PC-3 (cell line): ENCODE data around the gene TANGO6. TPM values are rescaled to one million over a fixed set of nuclear protein-coding genes. Genes with fewer than 3 reads are reported as not detected.

ENCODE experiments used
- ATAC-seq: fragments of 200-7000 bp; cut with Tn5 transposase; 2 replicates; pipeline ENCODE4 v1.9.1; 2020; ENCODE audit warnings: mild to moderate bottlenecking, moderate library complexity
- BruUV-seq: library from RNA; stranded (reverse); fragments of 400-500 nt; replicated peaks from 2 replicates; lab custom pipeline; 2021; lab: Mats Ljungman, UMichigan
- CTCF ChIA-PET: fragments of 300-600 bp; sonication (Branson Sonifier 250); formaldehyde crosslinking; loops from one replicate; lab custom pipeline; 2022; ENCODE audit warnings: antibody characterized with exemption; lab: Charles Lee
- POLR2A ChIA-PET: fragments of 300-600 bp; sonication (Branson Sonifier 250); formaldehyde crosslinking; loops from one replicate; lab custom pipeline; 2022; ENCODE audit warnings: antibody characterized with exemption; ENCODE audit not compliant: unreplicated experiment; lab: Charles Lee
- DNase-seq: peaks from one replicate; pipeline ENCODE4 v3.0.0-alpha.2; 2015
- H2AFZ ChIP-seq: fragments of 300-600 bp; sonication (generic); 2 replicates; pipeline ENCODE4 v1.6.0; 2016; ENCODE audit warnings: antibody characterized with exemption, low read length
- H3F3A ChIP-seq: fragments of 300-600 bp; sonication (generic); one replicate; pipeline ENCODE4 v1.6.0; 2017; ENCODE audit warnings: antibody characterized with exemption, low read length, control low read depth, mild to moderate bottlenecking; ENCODE audit not compliant: unreplicated experiment
- H3K27ac ChIP-seq: fragments of 300-600 bp; sonication (generic); 2 replicates; pipeline ENCODE4 v1.5.1; 2016; ENCODE audit warnings: mild to moderate bottlenecking, low read length
- H3K27me3 ChIP-seq: fragments of 300-600 bp; sonication (generic); 2 replicates; pipeline ENCODE4 v1.6.1; 2016; ENCODE audit warnings: low read length, mixed read lengths
- H3K36me3 ChIP-seq: fragments of 300-600 bp; sonication (generic); 2 replicates; pipeline ENCODE4 v1.6.1; 2016; ENCODE audit warnings: low read depth, mixed run types, low read length, mixed read lengths
- H3K4me1 ChIP-seq: fragments of 300-600 bp; sonication (generic); 2 replicates; pipeline ENCODE4 v1.5.1; 2016; ENCODE audit warnings: low read length; ENCODE audit not compliant: insufficient read depth
- H3K4me2 ChIP-seq: fragments of 300-600 bp; sonication (generic); 2 replicates; pipeline ENCODE4 v1.6.0; 2016; ENCODE audit warnings: low read length
- H3K4me3 ChIP-seq: fragments of 300-600 bp; sonication (generic); 2 replicates; pipeline ENCODE4 v1.5.1; 2016; ENCODE audit warnings: mild to moderate bottlenecking, low read length, mixed read lengths
- H3K79me2 ChIP-seq: fragments of 300-600 bp; sonication (generic); 2 replicates; pipeline ENCODE4 v1.6.1; 2017; ENCODE audit warnings: low read length, mixed read lengths
- H3K9ac ChIP-seq: fragments of 300-600 bp; sonication (generic); 2 replicates; pipeline ENCODE4 v1.6.0; 2016; ENCODE audit warnings: mild to moderate bottlenecking, low read length
- H3K9me2 ChIP-seq: fragments of 300-600 bp; sonication (generic); replicated peaks from 2 replicates; pipeline ENCODE4 v1.6.1; 2016; ENCODE audit warnings: mixed run types, low read length, mixed read lengths
- H3K9me3 ChIP-seq: fragments of 300-600 bp; sonication (generic); 2 replicates; pipeline ENCODE4 v1.6.1; 2016; ENCODE audit warnings: low read length, mixed read lengths
- H4K20me1 ChIP-seq: fragments of 300-600 bp; sonication (generic); 2 replicates; pipeline ENCODE4 v1.6.1; 2016; ENCODE audit warnings: low read length, mixed read lengths
- EZH2 ChIP-seq: fragments of 300-600 bp; sonication (generic); IDR thresholded peaks from one replicate; pipeline ENCODE4 v1.6.1; 2017; ENCODE audit warnings: antibody characterized with exemption, mild to moderate bottlenecking, low read length; ENCODE audit not compliant: unreplicated experiment
- EZH2phosphoT487 ChIP-seq: fragments of 300-600 bp; sonication (generic); IDR thresholded peaks from 2 replicates; pipeline ENCODE4 v1.6.1; 2018; ENCODE audit warnings: mild to moderate bottlenecking, antibody characterized with exemption, low read length, borderline replicate concordance
- intact Hi-C: fragments of 100-400 bp; cut with micrococcal nuclease; formaldehyde crosslinking; loops from 2 replicates; pipeline ENCODE4 v1.9.0; 2023
- total RNA-seq: library from RNA; depleted of rRNA; stranded (reverse); fragments of >200 nt; gene quantifications from 2 replicates; pipeline ENCODE4 v1.2.3, GENCODE V29; 2014
- TF ChIP-seq, protein P1 (sequence below): fragments of 300-600 bp; sonication (generic); conservative IDR thresholded peaks from 2 replicates; pipeline ENCODE4 v1.5.1; 2017; ENCODE audit warnings: antibody characterized with exemption, low read depth, mild to moderate bottlenecking, low read length

The TANGO6 gene
- total RNA-seq, 1 experiment from 2014 or later, result 9.4 TPM

DNA sequence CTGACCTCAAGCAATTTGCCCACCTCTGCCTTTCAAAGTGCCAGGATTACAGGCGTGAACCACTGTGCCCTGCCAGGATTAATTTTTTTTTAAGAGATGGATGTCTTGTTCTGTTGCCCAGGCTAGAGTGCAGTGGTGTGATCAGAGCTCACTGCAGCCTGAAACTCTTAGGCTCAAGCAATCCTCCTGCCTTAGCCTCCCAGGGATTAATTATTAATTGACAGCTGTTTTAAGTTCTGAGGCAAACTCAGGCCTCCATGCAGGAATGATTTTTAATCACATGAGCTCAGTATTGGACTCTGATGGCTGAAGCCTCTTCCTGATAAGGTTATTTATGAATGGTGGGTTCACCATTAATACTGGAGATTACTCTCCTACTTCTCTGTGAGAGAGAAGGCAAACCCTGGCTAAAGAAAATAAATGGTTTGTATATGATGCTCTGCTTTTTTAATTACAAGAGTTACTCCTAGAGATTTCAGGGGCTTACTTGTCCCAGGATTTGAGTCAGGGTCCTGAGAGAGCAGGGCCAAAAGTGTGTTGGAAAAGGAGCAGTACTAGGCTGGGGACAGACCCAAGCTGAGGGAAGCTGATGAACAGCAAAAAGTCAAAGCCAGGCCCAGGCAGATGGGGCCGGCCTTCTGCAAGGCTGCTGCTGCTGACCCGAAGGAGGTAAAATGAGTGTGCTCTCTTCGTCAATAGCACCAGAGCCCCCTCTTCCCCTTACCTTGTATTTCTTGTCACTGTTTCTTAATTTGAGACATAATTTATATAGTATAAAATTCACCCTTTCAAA lies 205.2 kb downstream of the TANGO6 start:
- no TSS peak for BruUV-seq
- Histone ChIP-seq H3K36me3 (no peaks in the 10 kb centered on the region), H3K4me2 (no peak overlapping the region), H3K79me2 (no peaks in the 10 kb centered on the region), H3K4me1 (0 out of 2 replicates have a peak, but pooled peaks cover 3% of the 10 kb centered on the region), H3K9me3 (no peaks in the 10 kb centered on the region), H3K9me2 (no peaks in the 10 kb centered on the region), H3K4me3 (no peak overlapping the region), H4K20me1 (no peaks in the 10 kb centered on the region), H3F3A (no peaks in the 10 kb centered on the region), H3K27me3 (no peaks in the 10 kb centered on the region), H2AFZ (no peak overlapping the region), H3K9ac (no peak overlapping the region), H3K27ac (no peak overlapping the region)
- DNase-seq (no peak), ATAC-seq (no peak)
- ChIA-PET CTCF (no interaction called here), POLR2A (no interaction called here)
- TF ChIP-seq EZH2phosphoT487, result no peak
- TF ChIP-seq, protein P1, sequence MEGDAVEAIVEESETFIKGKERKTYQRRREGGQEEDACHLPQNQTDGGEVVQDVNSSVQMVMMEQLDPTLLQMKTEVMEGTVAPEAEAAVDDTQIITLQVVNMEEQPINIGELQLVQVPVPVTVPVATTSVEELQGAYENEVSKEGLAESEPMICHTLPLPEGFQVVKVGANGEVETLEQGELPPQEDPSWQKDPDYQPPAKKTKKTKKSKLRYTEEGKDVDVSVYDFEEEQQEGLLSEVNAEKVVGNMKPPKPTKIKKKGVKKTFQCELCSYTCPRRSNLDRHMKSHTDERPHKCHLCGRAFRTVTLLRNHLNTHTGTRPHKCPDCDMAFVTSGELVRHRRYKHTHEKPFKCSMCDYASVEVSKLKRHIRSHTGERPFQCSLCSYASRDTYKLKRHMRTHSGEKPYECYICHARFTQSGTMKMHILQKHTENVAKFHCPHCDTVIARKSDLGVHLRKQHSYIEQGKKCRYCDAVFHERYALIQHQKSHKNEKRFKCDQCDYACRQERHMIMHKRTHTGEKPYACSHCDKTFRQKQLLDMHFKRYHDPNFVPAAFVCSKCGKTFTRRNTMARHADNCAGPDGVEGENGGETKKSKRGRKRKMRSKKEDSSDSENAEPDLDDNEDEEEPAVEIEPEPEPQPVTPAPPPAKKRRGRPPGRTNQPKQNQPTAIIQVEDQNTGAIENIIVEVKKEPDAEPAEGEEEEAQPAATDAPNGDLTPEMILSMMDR, result no peak
- TF ChIP-seq EZH2, result no peak
- intact Hi-C loops, result no loop called here

DNA sequence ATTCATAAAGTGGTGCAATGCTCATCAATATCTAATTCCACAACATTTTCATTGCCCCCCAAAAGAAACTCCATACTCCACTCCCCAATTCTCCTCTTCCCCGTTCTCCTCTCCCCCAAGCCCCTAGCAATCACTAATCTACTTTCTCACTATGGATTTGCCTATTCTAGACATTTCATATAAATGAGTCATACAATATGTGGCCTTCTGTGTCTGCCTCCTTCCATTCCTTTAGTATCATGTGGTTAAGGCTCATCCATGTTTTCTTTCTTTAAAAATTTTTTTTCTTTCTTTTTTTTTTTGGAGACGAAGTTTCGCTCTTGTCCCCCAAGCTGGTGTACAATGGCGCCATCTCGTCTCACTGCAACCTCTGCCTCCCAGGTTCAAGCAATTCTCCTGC lies 205.8 kb downstream of the TANGO6 start:
- ATAC-seq, result no peak
- TF ChIP-seq, protein P1, result no peak
- TF ChIP-seq EZH2 (no peak), EZH2phosphoT487 (no peak)
- Histone ChIP-seq H3K27me3 (no peaks in the 10 kb centered on the region), H4K20me1 (no peaks in the 10 kb centered on the region), H3K27ac (no peak overlapping the region), H3K4me2 (no peak overlapping the region), H3K9ac (no peak overlapping the region), H3K9me2 (no peaks in the 10 kb centered on the region), H3K4me3 (no peak overlapping the region), H2AFZ (no peak overlapping the region), H3K4me1 (0 out of 2 replicates have a peak, but pooled peaks cover 3% of the 10 kb centered on the region), H3K79me2 (no peaks in the 10 kb centered on the region), H3K9me3 (no peaks in the 10 kb centered on the region), H3F3A (no peaks in the 10 kb centered on the region), H3K36me3 (no peaks in the 10 kb centered on the region)
- BruUV-seq, result no TSS peak
- CTCF ChIA-PET, result no interaction called here
- intact Hi-C loops, result no loop called here
- DNase-seq, result peak; percentile 32
- POLR2A ChIA-PET, result no interaction called here
